Glutamatergic neuron (in vitro differentiated cells): Measurements from ENCODE around the gene TEX13C. TPM values are rescaled to one million over a fixed set of nuclear protein-coding genes. Genes with fewer than 3 reads are reported as not detected.

Experiments used
- DNase-seq: peaks from one replicate; pipeline ENCODE4 v3.0.0; 2022
- H3K27ac Mint-ChIP-seq: one replicate; pipeline ENCODE4 v1.8.0; 2020; ENCODE audit warnings: mild to moderate bottlenecking, mixed read lengths, inconsistent platforms; ENCODE audit not compliant: unreplicated experiment
- H3K27me3 Mint-ChIP-seq: one replicate; pipeline ENCODE4 v1.8.0; 2020; ENCODE audit warnings: mild to moderate bottlenecking, moderate library complexity, mixed read lengths, inconsistent platforms; ENCODE audit not compliant: unreplicated experiment
- H3K36me3 Mint-ChIP-seq: one replicate; pipeline ENCODE4 v1.8.0; 2020; ENCODE audit warnings: mild to moderate bottlenecking, mixed read lengths, inconsistent platforms; ENCODE audit not compliant: unreplicated experiment
- H3K4me1 Mint-ChIP-seq: one replicate; pipeline ENCODE4 v1.8.0; 2020; ENCODE audit warnings: mild to moderate bottlenecking, low read depth, mixed read lengths, inconsistent platforms; ENCODE audit not compliant: unreplicated experiment
- H3K4me3 Mint-ChIP-seq: one replicate; pipeline ENCODE4 v1.8.0; 2020; ENCODE audit warnings: mild to moderate bottlenecking, mixed read lengths, inconsistent platforms; ENCODE audit not compliant: unreplicated experiment
- H3K9me3 Mint-ChIP-seq: one replicate; pipeline ENCODE4 v1.8.0; 2020; ENCODE audit warnings: mild to moderate bottlenecking, moderate library complexity, mixed read lengths, inconsistent platforms; ENCODE audit not compliant: unreplicated experiment
- CTCF ChIP-seq: fragments of 200-600 bp; sonication (generic); IDR thresholded peaks from one replicate; pipeline ENCODE4 v1.5.0; 2021; ENCODE audit not compliant: partially characterized antibody, unreplicated experiment
- total RNA-seq: library from RNA; stranded (reverse); fragmentation: NEBNext Ultra II Directional; extraction: Animal tissue kit (Norgen Biotek cat#: 25700); gene quantifications from one replicate; pipeline ENCODE4 v1.2.1, GENCODE V29; 2021; ENCODE audit not compliant: unreplicated experiment

TEX13C gene
- total RNA-seq, 1 donor from 2014 or later, result not detected

- no peaks in the 10 kb centered on the region for H3K9me3 Mint-ChIP-seq
- TF ChIP-seq CTCF, result no peak
Measured at GRCh38 chrX:125291124-125291523, 28.5 kb upstream of the TEX13C start.

GRCh38 chrX:125293850-125294780 lies 25.6 kb upstream of the TEX13C start:
- DNase-seq, result no peak
- no peaks in the 10 kb centered on the region for H3K36me3 Mint-ChIP-seq
- no peaks in the 10 kb centered on the region for H3K27me3 Mint-ChIP-seq
- H3K4me3 Mint-ChIP-seq, result no peak overlapping the region
- H3K4me1 Mint-ChIP-seq, result no peaks in the 10 kb centered on the region
- no peak overlapping the region for H3K27ac Mint-ChIP-seq
- H3K9me3 Mint-ChIP-seq, result no peaks in the 10 kb centered on the region
- TF ChIP-seq CTCF, result no peak

More at GRCh38 chrX:125291124-125291523, 28.5 kb upstream of the TEX13C start:
- DNase-seq, result no peak
- H3K4me1 Mint-ChIP-seq, result no peaks in the 10 kb centered on the region
- H3K27ac Mint-ChIP-seq, result no peak overlapping the region
- H3K4me3 Mint-ChIP-seq, result no peak overlapping the region
- H3K27me3 Mint-ChIP-seq, result no peaks in the 10 kb centered on the region
- H3K36me3 Mint-ChIP-seq, result no peaks in the 10 kb centered on the region

- no peaks in the 10 kb centered on the region for H3K4me1 Mint-ChIP-seq
- no peaks in the 10 kb centered on the region for H3K9me3 Mint-ChIP-seq
- no peak for DNase-seq
- no peak for TF ChIP-seq CTCF
- H3K4me3 Mint-ChIP-seq, result no peak overlapping the region
- no peak overlapping the region for H3K27ac Mint-ChIP-seq
- no peaks in the 10 kb centered on the region for H3K27me3 Mint-ChIP-seq
- H3K36me3 Mint-ChIP-seq, result no peaks in the 10 kb centered on the region
Measured at GRCh38 chrX:125295337-125295736, 24.3 kb upstream of the TEX13C start.

DNA sequence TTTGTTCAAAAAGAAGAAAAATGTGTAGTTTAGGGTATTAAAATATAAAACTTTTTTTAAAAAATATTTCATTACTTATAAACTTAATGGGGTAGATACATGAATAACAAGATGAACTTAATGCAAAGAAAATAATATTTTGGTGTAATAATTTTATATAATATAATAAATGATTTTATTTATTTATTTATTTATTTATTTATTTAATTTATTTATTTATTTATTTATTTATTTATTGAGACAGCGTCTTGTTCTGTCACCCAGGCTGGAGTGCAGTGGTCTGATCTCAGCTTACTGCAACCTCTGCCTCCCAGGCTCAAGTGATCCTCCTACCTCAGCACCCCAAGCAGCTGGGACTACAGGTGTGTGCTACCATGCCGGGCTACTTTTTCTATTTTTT lies 20.8 kb upstream of the TEX13C start:
- Mint-ChIP-seq H3K4me3 (no peak overlapping the region), H3K36me3 (no peaks in the 10 kb centered on the region), H3K9me3 (no peaks in the 10 kb centered on the region), H3K27ac (no peak overlapping the region), H3K27me3 (no peaks in the 10 kb centered on the region), H3K4me1 (no peaks in the 10 kb centered on the region)
- DNase-seq, result no peak
- TF ChIP-seq CTCF, result no peak

DNA sequence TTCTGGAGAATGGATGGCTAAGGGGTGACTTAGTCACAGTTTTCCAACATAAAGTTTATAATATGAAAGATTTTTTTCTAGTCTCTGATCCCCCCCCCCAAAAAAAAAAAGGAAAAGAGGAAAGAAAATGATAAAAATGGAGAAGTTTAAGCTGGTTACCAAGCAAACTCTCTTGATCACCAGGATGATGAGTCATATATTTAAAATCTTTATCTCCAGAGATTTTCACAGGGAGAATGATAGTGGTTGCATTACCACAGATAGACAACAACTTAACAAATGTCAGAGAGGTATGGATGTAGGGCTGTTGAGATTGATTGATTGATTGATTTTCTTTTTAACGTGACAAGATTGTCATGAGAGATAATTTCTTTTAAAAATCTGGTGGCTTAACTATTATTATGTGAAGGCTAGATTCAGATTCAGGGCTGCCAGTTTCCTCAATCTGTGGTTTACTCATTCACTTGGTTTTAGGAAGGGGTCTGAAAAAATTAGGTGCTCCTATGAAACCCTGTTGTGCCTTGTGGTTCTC lies 13.3 kb upstream of the TEX13C start:
- Mint-ChIP-seq H3K4me3 (no peak overlapping the region), H3K9me3 (no peaks in the 10 kb centered on the region), H3K27me3 (no peaks in the 10 kb centered on the region), H3K27ac (no peak overlapping the region), H3K4me1 (no peaks in the 10 kb centered on the region), H3K36me3 (no peaks in the 10 kb centered on the region)
- no peak for TF ChIP-seq CTCF
- no peak for DNase-seq
